ENCODE measurements around the gene IQCH. TPM values are rescaled to one million over a fixed set of nuclear protein-coding genes. Genes with fewer than 3 reads are reported as not detected.

The IQCH gene
- total and polyA plus RNA-seq, 9 of the 15 experiments (the other 6 are each of a cell fraction or from before 2014, with no cell fraction given) = 1.8 to 3.9 (median 2.7) TPM

GRCh38 chr15:67510597-67511190, 256.1 kb downstream of the IQCH start:
- H3K36me3 ChIP-seq (ENCODE audit: control insufficient read depth, insufficient read depth, low read length) = no peaks in the 10 kb centered on the region
- ATAC-seq = no peak
- POLR2A ChIA-PET = interaction anchor here (0.6 to 1.6 kb wide), 4 partner anchors 9 to 257 kb away, joined by 3 to 5 read pairs (median 4); partner anchors contain the start of gene C15orf61
- no peak overlapping the region for H3K4me2 ChIP-seq (ENCODE audit: insufficient read depth, low read length)
- no peaks in the 10 kb centered on the region for H4K20me1 ChIP-seq (replicated peaks; ENCODE audit: control insufficient read depth, insufficient read depth, low read length)
- H3K9me3 ChIP-seq (replicated peaks; ENCODE audit: control insufficient read depth, insufficient read depth, low read depth, low read length) = no peaks in the 10 kb centered on the region
- TF ChIP-seq ZNF79 (CRISPR knock-in tag; IDR thresholded peaks at IDR 0.05; ENCODE audit: low read depth) = no peak
- TF ChIP-seq BCL6 (CRISPR knock-in tag; IDR thresholded peaks at IDR 0.05) = no peak
- no peak for TF ChIP-seq ZNF707 (CRISPR knock-in tag; conservative IDR thresholded peaks at IDR 0.05)
- TF ChIP-seq PRPF4 (IDR thresholded peaks at IDR 0.05; ENCODE audit: insufficient read depth, low read depth, low read length, poor library complexity, severe bottlenecking) = no peak
- no peak for TF ChIP-seq ZNF124 (CRISPR knock-in tag; IDR thresholded peaks at IDR 0.05)
- TF ChIP-seq KLF1 (tag; IDR thresholded peaks at IDR 0.05) = no peak
- TF ChIP-seq ZBTB12 (CRISPR knock-in tag; IDR thresholded peaks at IDR 0.05) = no peak
- no peak for TF ChIP-seq RAD21 (CRISPR knock-in tag; conservative IDR thresholded peaks at IDR 0.05 in 1 of 2, IDR thresholded peaks at IDR 0.05 in 1 of 2)
- no peak for TF ChIP-seq USF1 (CRISPR knock-in tag; IDR thresholded peaks at IDR 0.05)
- no peak for TF ChIP-seq ZNF224 (CRISPR knock-in tag; IDR thresholded peaks at IDR 0.05)
- WGBS (ENCODE audit: insufficient coverage, low coverage, missing lambda C conversion rate) = 66% methylated on average over 7 of the region's 7 CpGs
- no peak overlapping the region for H3K9ac ChIP-seq (ENCODE audit: insufficient read depth in 1 of 2, low read depth in 2 of 2, low read length in 2 of 2)
- no peak for FAIRE-seq
- peaks cover 3 to 10% of the 10 kb centered on the region in 2 experiments; a peak in 2 of 5 replicates for H3K4me1 ChIP-seq (replicated peaks in 1 of 2; ENCODE audit: control insufficient read depth in 2 of 2, insufficient read depth in 2 of 2, low read length in 2 of 2)
- in situ Hi-C loops (cut with MboI) (no loop called here), intact Hi-C loops (cut with micrococcal nuclease) (no loop called here)
- H3K9me1 ChIP-seq (ENCODE audit: control insufficient read depth, insufficient read depth, low read length) = no peaks in the 10 kb centered on the region
- 0 out of 2 replicates have a peak overlapping the region, but pooled peaks have one; percentile 66 for H2AFZ ChIP-seq (ENCODE audit: low read depth, low read length)
- no peak overlapping the region for H3K4me3 ChIP-seq
- BruUV-seq (replicated peaks) = no TSS peak
- CTCF ChIA-PET (ENCODE audit: low intra/inter-chr PET ratio) = no interaction called here
- no peaks in the 10 kb centered on the region for H3K27me3 ChIP-seq (ENCODE audit: control insufficient read depth in 2 of 2, insufficient read depth in 2 of 2, low read length in 2 of 2)
- no peaks in the 10 kb centered on the region for H3K79me2 ChIP-seq (ENCODE audit: control insufficient read depth, insufficient read depth, low read length)
- H3K27ac ChIP-seq (ENCODE audit: extremely low read depth, low read depth, low read length) = no peak overlapping the region
- DNase-seq (ENCODE audit: extremely low read depth in 1 of 4, low spot score in 3 of 4) = no peak

Measured in K562 (cell line).